Measurements from ENCODE around the gene PNPLA2. TPM values are rescaled to one million over a fixed set of nuclear protein-coding genes. Genes with fewer than 3 reads are reported as not detected.

The PNPLA2 gene
- total RNA-seq, 4 donors from 2014 or later: 62.8 to 107 (median 77.6) TPM

DNA sequence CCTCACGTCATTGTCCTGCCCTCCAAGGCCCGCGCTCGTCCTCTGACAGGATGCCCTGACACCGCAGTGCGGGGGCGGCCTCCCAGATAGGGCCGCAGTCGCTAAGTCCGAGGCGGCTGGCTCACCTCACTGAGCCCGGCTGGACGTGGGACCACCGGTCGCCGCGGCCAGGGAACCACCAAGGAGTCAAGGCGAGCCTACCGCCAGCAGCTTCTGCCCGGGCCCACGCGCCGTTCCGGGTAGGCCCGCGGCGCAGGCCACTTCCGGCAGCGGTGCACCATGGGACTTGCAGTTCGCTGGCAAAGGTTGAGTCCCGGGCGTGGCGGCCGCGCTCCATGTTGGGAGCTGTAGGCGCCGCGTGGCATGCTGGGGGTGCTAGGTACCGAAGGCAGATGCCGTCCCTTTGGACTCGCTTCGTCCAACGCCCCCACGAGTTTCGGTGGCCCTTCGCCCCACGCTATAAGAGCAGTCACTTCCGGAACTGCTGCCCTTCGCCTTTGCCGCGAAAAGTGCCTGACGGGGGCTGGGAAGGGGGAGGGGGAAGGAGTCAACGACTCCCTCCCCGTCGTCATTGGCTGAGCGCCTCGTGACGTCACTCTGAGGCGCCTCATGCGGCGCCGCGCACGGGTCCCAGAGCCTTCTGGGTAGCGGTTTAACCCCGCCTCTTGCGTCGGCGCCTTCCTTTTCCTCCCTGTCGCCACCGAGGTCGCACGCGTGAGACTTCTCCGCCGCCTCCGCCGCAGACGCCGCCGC, 9.3 kb upstream of the PNPLA2 start, which contains the start of gene RPLP2:
Gene RPLP2 (plus strand): TSS at position 681 of the 753 bp plus-strand sequence. CDS start 268 bp downstream, outside the sequence.
- WGBS: 0% methylated on average over 23 of the region's 81 CpGs
- Histone ChIP-seq H3K27me3 (no peaks in the 10 kb centered on the region), H3K4me1 (peaks cover 35 to 57% (median 51%) of the 10 kb centered on the region in 4 donors), H3K4me3 (peak within 1 kb of the TSS; percentile 87 to 98 (median 90)), H3K9me3 (no peaks in the 10 kb centered on the region), H3K36me3 (peaks cover 24 to 35% (median 33%) of the 10 kb centered on the region in 4 donors), H3K27ac (replicated peaks in 1 of 4) (peak within 1 kb of the TSS; percentile 89 to 99 (median 96))
- intact Hi-C loops (cut with DNase I): no loop called here
- peak; percentile 100 for DNase-seq (ENCODE audit: extremely low spot score)
- TF ChIP-seq POLR2AphosphoS5 (IDR thresholded peaks at IDR 0.05) (peak; percentile 96), EP300 (IDR thresholded peaks at IDR 0.05) (no peak), POLR2A (IDR thresholded peaks at IDR 0.05; ENCODE audit: low read depth) (peak; percentile 93)
- TF ChIP-seq, protein P1, sequence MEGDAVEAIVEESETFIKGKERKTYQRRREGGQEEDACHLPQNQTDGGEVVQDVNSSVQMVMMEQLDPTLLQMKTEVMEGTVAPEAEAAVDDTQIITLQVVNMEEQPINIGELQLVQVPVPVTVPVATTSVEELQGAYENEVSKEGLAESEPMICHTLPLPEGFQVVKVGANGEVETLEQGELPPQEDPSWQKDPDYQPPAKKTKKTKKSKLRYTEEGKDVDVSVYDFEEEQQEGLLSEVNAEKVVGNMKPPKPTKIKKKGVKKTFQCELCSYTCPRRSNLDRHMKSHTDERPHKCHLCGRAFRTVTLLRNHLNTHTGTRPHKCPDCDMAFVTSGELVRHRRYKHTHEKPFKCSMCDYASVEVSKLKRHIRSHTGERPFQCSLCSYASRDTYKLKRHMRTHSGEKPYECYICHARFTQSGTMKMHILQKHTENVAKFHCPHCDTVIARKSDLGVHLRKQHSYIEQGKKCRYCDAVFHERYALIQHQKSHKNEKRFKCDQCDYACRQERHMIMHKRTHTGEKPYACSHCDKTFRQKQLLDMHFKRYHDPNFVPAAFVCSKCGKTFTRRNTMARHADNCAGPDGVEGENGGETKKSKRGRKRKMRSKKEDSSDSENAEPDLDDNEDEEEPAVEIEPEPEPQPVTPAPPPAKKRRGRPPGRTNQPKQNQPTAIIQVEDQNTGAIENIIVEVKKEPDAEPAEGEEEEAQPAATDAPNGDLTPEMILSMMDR (IDR thresholded peaks at IDR 0.05): no peak

DNA sequence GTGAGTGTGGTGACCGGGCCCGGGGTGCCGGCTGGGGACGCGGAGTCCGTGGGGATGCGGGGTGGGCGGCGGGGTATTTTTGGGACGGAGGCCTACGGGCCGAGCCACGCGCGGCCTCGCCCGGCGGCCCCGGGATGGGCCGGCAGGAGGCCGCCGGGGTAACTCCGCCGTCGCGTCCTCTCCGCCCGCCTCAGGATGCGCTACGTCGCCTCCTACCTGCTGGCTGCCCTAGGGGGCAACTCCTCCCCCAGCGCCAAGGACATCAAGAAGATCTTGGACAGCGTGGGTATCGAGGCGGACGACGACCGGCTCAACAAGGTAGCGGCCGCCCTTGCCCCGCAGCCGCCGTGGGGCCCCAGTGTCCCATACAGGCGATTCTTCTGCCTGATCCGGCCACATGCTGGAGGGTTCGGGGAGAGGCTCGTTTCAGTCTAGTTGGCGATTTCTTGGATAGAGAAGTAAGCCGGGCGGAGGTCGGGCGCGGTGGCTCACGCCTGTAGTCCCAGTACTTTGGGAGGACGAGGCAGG, 8.6 kb upstream of the PNPLA2 start:
- H3K9me3 ChIP-seq: no peaks in the 10 kb centered on the region
- H3K4me1 ChIP-seq: peaks cover 31 to 51% (median 45%) of the 10 kb centered on the region in 4 donors
- peak overlapping the region; percentile 87 to 98 (median 90) for H3K4me3 ChIP-seq
- under 1% methylated on average over 23 of the region's 55 CpGs for WGBS
- TF ChIP-seq, protein P1 (IDR thresholded peaks at IDR 0.05): peak in 2 of 3 experiments; percentile 7 to 10
- no peak for TF ChIP-seq EP300 (IDR thresholded peaks at IDR 0.05)
- H3K27me3 ChIP-seq: no peaks in the 10 kb centered on the region
- intact Hi-C loops (cut with DNase I): no loop called here
- peaks cover 24 to 41% (median 37%) of the 10 kb centered on the region in 4 donors for H3K36me3 ChIP-seq
- peak overlapping the region; percentile 89 to 99 (median 96) for H3K27ac ChIP-seq (replicated peaks in 1 of 4)
- no peak for DNase-seq (ENCODE audit: extremely low spot score)

DNA sequence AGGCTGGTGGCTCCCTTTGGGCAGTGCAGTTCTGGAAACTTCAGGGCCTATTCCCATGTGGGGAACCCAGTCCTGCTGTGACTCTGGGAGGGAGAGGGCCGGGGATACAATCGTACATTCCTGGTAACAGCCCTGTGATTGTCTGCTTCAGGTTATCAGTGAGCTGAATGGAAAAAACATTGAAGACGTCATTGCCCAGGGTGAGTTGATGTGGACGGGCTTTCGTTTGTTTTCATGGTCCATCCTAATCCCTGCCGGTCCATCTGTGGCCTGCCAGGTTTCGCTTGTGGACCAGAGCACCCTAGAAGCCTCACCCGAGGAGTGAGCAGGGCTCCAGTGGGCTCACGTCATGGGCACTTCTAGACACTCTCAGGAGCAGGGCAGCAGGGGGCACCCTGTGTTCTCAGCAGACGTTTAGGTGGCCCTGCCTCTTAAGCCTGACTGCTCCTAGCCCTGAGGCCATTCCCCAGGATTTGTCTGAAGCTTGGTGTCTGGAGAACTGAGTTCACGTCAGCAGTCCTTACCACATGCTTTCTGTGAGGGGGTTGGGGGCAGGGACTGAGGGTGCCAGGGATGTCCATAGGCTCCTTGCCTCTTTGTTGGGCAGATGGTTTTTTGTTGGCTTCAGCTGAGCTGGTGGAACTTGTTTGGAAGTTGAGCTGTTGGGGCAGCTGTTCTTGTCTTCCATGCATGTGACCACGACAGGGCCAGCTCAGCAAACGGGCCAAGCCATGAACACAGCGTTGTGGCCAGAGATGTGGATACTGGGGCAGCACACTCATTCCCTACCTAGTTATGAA, 7.1 kb upstream of the PNPLA2 start:
- peak overlapping the region in 3 of 4 donors; percentile 6 to 99 (median 96) for H3K27ac ChIP-seq (replicated peaks in 1 of 4)
- intact Hi-C loops (cut with DNase I): no loop called here

DNA sequence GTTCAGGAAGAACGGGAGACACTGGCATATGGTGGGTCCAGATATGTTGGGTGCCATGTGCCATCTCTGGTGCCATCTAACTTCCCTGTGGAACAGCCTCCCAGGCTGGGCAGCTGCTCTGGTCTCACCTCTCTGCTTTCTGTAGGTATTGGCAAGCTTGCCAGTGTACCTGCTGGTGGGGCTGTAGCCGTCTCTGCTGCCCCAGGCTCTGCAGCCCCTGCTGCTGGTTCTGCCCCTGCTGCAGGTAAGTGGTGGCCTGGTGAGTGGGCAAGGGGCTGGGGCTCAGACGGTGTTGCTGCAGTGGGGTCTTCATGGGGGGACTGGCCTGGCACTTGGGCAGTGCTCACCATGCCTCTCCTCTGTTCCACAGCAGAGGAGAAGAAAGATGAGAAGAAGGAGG, 6.3 kb upstream of the PNPLA2 start:
- Histone ChIP-seq H3K4me3 (no peak overlapping the region), H3K4me1 (peaks cover 26 to 39% (median 35%) of the 10 kb centered on the region in 4 donors), H3K27me3 (no peaks in the 10 kb centered on the region), H3K27ac (replicated peaks in 1 of 4) (no peak overlapping the region), H3K36me3 (peaks cover 24 to 45% (median 40%) of the 10 kb centered on the region in 4 donors), H3K9me3 (no peaks in the 10 kb centered on the region)
- WGBS: 78% methylated on average over 2 of the region's 3 CpGs
- TF ChIP-seq POLR2AphosphoS5 (IDR thresholded peaks at IDR 0.05): no peak
- no peak for DNase-seq (ENCODE audit: extremely low spot score)
- intact Hi-C loops (cut with DNase I): no loop called here

More for the DNA sequence above, 7.1 kb upstream of the PNPLA2 start:
- peaks cover 26 to 39% (median 35%) of the 10 kb centered on the region in 4 donors for H3K4me1 ChIP-seq
- no peaks in the 10 kb centered on the region for H3K27me3 ChIP-seq
- DNase-seq (ENCODE audit: extremely low spot score): no peak
- WGBS: 74% methylated on average over 11 of the region's 14 CpGs
- TF ChIP-seq EP300 (IDR thresholded peaks at IDR 0.05): no peak
- TF ChIP-seq, protein P1 (IDR thresholded peaks at IDR 0.05): no peak
- no peak for TF ChIP-seq POLR2A (IDR thresholded peaks at IDR 0.05; ENCODE audit: low read depth)
- TF ChIP-seq POLR2AphosphoS5 (IDR thresholded peaks at IDR 0.05): no peak
- no peaks in the 10 kb centered on the region for H3K9me3 ChIP-seq
- peaks cover 24 to 45% (median 40%) of the 10 kb centered on the region in 4 donors for H3K36me3 ChIP-seq
- H3K4me3 ChIP-seq: peak overlapping the region in 3 of 4 donors; percentile 87 to 98 (median 92)

DNA sequence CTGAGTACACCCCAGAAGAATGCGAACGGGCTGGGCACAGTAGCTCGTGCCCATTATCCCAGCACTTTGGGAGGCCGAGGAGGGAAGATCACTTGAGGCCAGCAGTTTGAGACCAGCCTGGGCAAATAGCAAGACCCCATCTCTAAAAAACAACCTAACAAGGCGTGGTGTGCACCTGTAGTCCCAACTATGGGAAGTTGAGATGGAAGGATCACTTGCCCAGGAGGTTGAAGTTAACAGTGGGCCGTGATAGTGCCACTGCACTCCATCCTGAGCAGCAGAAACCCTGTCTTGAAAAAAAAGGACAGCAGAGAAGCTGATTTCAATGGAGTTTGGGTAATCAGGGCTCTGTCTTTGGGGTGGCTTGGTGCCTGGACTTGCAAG, 5.7 kb upstream of the PNPLA2 start:
- intact Hi-C loops (cut with DNase I): no loop called here
- H3K36me3 ChIP-seq: peaks cover 24 to 45% (median 40%) of the 10 kb centered on the region in 4 donors
- no peak for DNase-seq (ENCODE audit: extremely low spot score)
- no peak overlapping the region for H3K4me3 ChIP-seq
- peaks cover 22 to 34% (median 33%) of the 10 kb centered on the region in 4 donors for H3K4me1 ChIP-seq
- TF ChIP-seq, protein P1 (IDR thresholded peaks at IDR 0.05): no peak
- no peak for TF ChIP-seq EP300 (IDR thresholded peaks at IDR 0.05)
- no peak for TF ChIP-seq POLR2AphosphoS5 (IDR thresholded peaks at IDR 0.05)
- TF ChIP-seq POLR2A (IDR thresholded peaks at IDR 0.05; ENCODE audit: low read depth): no peak
- H3K27ac ChIP-seq (replicated peaks in 1 of 4): no peak overlapping the region
- 97% methylated on average over 6 of the region's 6 CpGs for WGBS
- H3K9me3 ChIP-seq: no peaks in the 10 kb centered on the region
- no peaks in the 10 kb centered on the region for H3K27me3 ChIP-seq

Measured in esophagus muscularis mucosa (tissue), 4 donors.